Measurements from ENCODE around the gene LRMDA.

The LRMDA gene

DNA sequence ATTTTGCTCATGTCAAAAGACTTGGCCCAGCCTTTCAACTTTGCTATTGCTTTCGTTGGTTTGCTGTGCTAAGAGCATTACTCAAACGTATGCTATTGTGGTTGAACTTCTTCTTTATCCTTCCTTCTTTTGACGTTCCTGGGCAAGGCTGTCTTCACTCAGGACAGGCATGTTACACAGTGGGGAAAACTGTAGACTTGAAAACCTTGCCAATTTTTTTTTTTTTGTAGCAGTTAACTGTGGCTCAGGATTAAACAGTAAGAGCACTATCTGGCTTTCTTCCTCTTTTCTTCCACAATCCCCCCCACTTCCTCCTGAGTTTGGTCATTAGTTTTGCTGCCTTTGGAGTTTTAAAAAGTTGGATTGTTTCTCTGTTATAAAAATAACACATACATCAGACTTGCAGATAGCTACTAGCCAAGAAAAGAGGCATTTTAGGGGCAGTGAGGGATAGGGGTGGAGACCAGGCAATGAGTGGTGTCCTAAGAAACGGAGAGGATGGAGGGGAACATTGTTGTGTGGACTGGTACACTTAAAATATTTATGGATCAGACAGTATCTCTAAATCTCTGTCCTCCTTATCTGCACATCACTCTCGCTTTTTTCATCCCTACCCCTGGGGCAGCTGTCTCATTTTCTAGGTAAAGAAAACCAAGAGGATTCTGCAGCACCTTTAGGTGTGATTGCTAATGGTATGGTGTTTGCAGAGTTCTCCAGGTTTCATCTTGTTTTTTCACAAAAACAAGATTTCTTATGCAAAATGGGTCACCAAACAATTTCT lies 181.7 kb downstream of the LRMDA start:
- Histone ChIP-seq H3K23ac (ENCODE audit: low read length) (no peak overlapping the region), H3K4ac (ENCODE audit: low read depth, low read length) (no peak overlapping the region), H2BK120ac (ENCODE audit: low read depth, low read length) (no peak overlapping the region), H3K18ac (ENCODE audit: low read length) (no peak overlapping the region), H4K8ac (ENCODE audit: low read depth, low read length) (no peak overlapping the region), H3K9ac (ENCODE audit: low read length) (no peak overlapping the region), H3K27me3 (ENCODE audit: insufficient read depth, low read length, poor library complexity) (no peaks in the 10 kb centered on the region), H3K36me3 (ENCODE audit: control insufficient read depth, insufficient read depth, low read length) (no peaks in the 10 kb centered on the region), H3K4me3 (ENCODE audit: low read length) (no peak overlapping the region), H4K5ac (ENCODE audit: low read length) (no peak overlapping the region), H3K4me2 (ENCODE audit: low read length) (no peak overlapping the region), H3K79me2 (ENCODE audit: control insufficient read depth, insufficient read depth, low read length) (no peaks in the 10 kb centered on the region), H2AK5ac (ENCODE audit: low read length) (no peak overlapping the region), H2BK5ac (ENCODE audit: low read length) (no peak overlapping the region), H3K56ac (ENCODE audit: low read length) (no peak overlapping the region), H3K79me1 (ENCODE audit: low read length) (no peaks in the 10 kb centered on the region), H3K4me1 (ENCODE audit: control insufficient read depth, low read depth, low read length) (no peaks in the 10 kb centered on the region), H3K27ac (ENCODE audit: low read depth, low read length) (no peak overlapping the region), H2BK15ac (replicated peaks; ENCODE audit: low read depth) (no peak overlapping the region)
- no CpG with 5 or more reads among the region's 5 CpGs for WGBS (ENCODE audit: extremely low coverage, insufficient coverage, low lambda C conversion rate)
- no peak for DNase-seq

DNA sequence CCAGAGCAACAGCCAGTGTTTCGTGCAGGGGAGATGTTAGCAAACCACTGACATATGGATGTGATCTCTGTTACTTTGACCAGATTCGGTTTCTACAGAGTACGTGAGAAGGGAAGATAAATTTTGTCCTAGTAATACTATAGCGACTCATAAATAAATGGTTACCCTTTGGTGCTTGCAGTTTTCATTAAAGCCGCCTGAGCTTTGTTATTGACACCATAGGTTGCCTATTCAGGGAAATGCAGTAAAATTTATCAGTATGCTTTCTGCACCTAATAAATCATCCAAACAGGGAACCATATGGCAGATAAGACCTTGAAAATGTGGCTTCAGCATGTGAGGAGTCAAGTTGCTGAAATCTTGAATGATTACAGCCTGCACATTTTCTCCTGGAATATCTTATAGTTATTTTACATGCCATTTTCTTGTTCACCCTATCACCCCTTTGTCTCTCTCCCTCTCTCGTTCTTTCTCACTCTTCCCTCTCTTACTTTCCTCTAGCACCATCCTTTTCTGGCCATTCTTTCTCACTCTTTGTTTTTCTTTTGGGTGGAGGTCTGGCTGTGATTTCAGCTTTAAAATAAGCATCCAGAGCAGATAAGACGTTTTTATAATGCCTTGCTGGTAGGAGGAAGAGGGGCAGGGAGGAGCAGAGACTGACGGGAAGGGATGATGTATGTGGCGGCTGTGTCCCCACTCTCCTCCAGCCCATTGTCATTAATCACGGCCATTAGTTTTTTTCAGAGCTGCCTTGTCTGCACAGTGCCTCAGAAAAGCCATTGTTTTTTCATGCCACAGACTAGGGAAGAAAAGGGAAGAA lies 182.5 kb downstream of the LRMDA start:
- Histone ChIP-seq H2BK15ac (replicated peaks; ENCODE audit: low read depth) (no peak overlapping the region), H3K9ac (ENCODE audit: low read length) (no peak overlapping the region), H3K4me3 (ENCODE audit: low read length) (no peak overlapping the region), H3K79me2 (ENCODE audit: control insufficient read depth, insufficient read depth, low read length) (no peaks in the 10 kb centered on the region), H2BK120ac (ENCODE audit: low read depth, low read length) (no peak overlapping the region), H4K5ac (ENCODE audit: low read length) (no peak overlapping the region), H3K23ac (ENCODE audit: low read length) (no peak overlapping the region), H3K79me1 (ENCODE audit: low read length) (no peaks in the 10 kb centered on the region), H3K27ac (ENCODE audit: low read depth, low read length) (no peak overlapping the region), H3K18ac (ENCODE audit: low read length) (no peak overlapping the region), H3K36me3 (ENCODE audit: control insufficient read depth, insufficient read depth, low read length) (no peaks in the 10 kb centered on the region), H2AK5ac (ENCODE audit: low read length) (no peak overlapping the region), H4K8ac (ENCODE audit: low read depth, low read length) (no peak overlapping the region), H2BK5ac (ENCODE audit: low read length) (no peak overlapping the region), H3K4me1 (ENCODE audit: control insufficient read depth, low read depth, low read length) (no peaks in the 10 kb centered on the region), H3K4me2 (ENCODE audit: low read length) (no peak overlapping the region), H3K27me3 (ENCODE audit: insufficient read depth, low read length, poor library complexity) (no peaks in the 10 kb centered on the region), H3K56ac (ENCODE audit: low read length) (no peak overlapping the region), H3K4ac (ENCODE audit: low read depth, low read length) (no peak overlapping the region)
- no peak for DNase-seq
- WGBS (ENCODE audit: extremely low coverage, insufficient coverage, low lambda C conversion rate): no CpG with 5 or more reads among the region's 10 CpGs

DNA sequence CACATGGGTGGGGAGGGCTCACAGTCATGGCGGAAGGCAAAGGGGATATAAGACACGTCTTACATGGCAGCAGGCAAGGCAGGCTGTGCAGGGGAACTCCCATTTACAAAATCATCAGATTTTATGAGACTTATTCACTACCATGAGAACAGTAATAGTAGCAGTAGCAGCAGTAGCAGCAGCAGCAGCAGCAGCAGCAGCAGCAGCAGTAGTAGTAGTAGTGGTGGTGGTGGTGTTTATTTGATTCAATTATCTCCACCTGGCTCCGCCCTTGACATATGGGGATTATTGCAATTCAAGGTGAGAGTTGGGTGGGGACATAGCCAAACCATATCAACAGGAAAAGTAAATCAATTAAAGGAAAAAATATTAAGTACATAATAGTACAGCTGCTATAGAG lies 184.7 kb downstream of the LRMDA start:
- Histone ChIP-seq H3K56ac (ENCODE audit: low read length) (no peak overlapping the region), H3K79me2 (ENCODE audit: control insufficient read depth, insufficient read depth, low read length) (no peaks in the 10 kb centered on the region), H3K27ac (ENCODE audit: low read depth, low read length) (no peak overlapping the region), H3K4ac (ENCODE audit: low read depth, low read length) (no peak overlapping the region), H3K18ac (ENCODE audit: low read length) (no peak overlapping the region), H3K27me3 (ENCODE audit: insufficient read depth, low read length, poor library complexity) (no peaks in the 10 kb centered on the region), H2BK120ac (ENCODE audit: low read depth, low read length) (no peak overlapping the region), H3K36me3 (ENCODE audit: control insufficient read depth, insufficient read depth, low read length) (no peaks in the 10 kb centered on the region), H2BK15ac (replicated peaks; ENCODE audit: low read depth) (no peak overlapping the region), H3K79me1 (ENCODE audit: low read length) (no peaks in the 10 kb centered on the region), H3K4me1 (ENCODE audit: control insufficient read depth, low read depth, low read length) (no peaks in the 10 kb centered on the region), H3K4me3 (ENCODE audit: low read length) (no peak overlapping the region), H2AK5ac (ENCODE audit: low read length) (no peak overlapping the region), H4K8ac (ENCODE audit: low read depth, low read length) (no peak overlapping the region), H4K5ac (ENCODE audit: low read length) (no peak overlapping the region), H3K23ac (ENCODE audit: low read length) (no peak overlapping the region), H2BK5ac (ENCODE audit: low read length) (no peak overlapping the region), H3K4me2 (ENCODE audit: low read length) (no peak overlapping the region), H3K9ac (ENCODE audit: low read length) (no peak overlapping the region)
- DNase-seq: no peak
- WGBS (ENCODE audit: extremely low coverage, insufficient coverage, low lambda C conversion rate): no CpG with 5 or more reads among the region's 3 CpGs

DNA sequence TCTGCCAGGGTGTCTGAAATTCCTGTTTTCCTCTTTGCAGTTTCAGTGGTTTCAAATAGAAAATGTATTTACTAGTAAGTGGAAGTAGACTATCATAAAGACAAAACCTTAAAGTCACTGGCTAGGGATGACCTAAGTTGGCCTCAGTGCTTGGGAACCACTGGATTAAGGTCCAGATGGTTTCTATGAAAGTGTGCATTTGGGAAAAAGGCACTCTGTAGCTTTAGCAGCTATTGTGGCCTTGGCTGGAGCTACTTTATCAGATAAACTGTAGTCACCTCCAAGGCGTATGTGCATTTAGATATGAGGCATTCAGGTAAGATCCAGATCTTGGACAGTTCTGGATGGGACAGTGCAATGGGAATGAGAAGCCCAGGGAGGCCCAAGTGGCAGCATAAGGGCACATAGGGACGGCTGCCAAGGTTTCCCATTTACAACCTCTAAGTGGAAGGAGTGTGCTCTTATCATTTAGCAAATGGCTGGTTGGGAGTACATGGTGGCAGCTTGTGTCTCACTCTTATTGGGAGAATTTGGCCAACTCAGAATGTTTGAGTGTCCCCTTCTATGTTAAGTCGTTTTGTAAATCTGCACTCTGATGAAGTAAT lies 185.6 kb downstream of the LRMDA start:
- Histone ChIP-seq H2BK5ac (ENCODE audit: low read length) (no peak overlapping the region), H3K4me3 (ENCODE audit: low read length) (no peak overlapping the region), H3K36me3 (ENCODE audit: control insufficient read depth, insufficient read depth, low read length) (no peaks in the 10 kb centered on the region), H3K79me2 (ENCODE audit: control insufficient read depth, insufficient read depth, low read length) (no peaks in the 10 kb centered on the region), H4K5ac (ENCODE audit: low read length) (no peak overlapping the region), H4K8ac (ENCODE audit: low read depth, low read length) (no peak overlapping the region), H3K23ac (ENCODE audit: low read length) (no peak overlapping the region), H3K18ac (ENCODE audit: low read length) (no peak overlapping the region), H3K4me1 (ENCODE audit: control insufficient read depth, low read depth, low read length) (no peaks in the 10 kb centered on the region), H3K9ac (ENCODE audit: low read length) (no peak overlapping the region), H2AK5ac (ENCODE audit: low read length) (no peak overlapping the region), H3K4ac (ENCODE audit: low read depth, low read length) (no peak overlapping the region), H2BK15ac (replicated peaks; ENCODE audit: low read depth) (no peak overlapping the region), H3K27me3 (ENCODE audit: insufficient read depth, low read length, poor library complexity) (no peaks in the 10 kb centered on the region), H2BK120ac (ENCODE audit: low read depth, low read length) (no peak overlapping the region), H3K56ac (ENCODE audit: low read length) (no peak overlapping the region), H3K4me2 (ENCODE audit: low read length) (no peak overlapping the region), H3K79me1 (ENCODE audit: low read length) (no peaks in the 10 kb centered on the region), H3K27ac (ENCODE audit: low read depth, low read length) (no peak overlapping the region)
- WGBS (ENCODE audit: extremely low coverage, insufficient coverage, low lambda C conversion rate): no CpG with 5 or more reads among the region's 3 CpGs
- no peak for DNase-seq

DNA sequence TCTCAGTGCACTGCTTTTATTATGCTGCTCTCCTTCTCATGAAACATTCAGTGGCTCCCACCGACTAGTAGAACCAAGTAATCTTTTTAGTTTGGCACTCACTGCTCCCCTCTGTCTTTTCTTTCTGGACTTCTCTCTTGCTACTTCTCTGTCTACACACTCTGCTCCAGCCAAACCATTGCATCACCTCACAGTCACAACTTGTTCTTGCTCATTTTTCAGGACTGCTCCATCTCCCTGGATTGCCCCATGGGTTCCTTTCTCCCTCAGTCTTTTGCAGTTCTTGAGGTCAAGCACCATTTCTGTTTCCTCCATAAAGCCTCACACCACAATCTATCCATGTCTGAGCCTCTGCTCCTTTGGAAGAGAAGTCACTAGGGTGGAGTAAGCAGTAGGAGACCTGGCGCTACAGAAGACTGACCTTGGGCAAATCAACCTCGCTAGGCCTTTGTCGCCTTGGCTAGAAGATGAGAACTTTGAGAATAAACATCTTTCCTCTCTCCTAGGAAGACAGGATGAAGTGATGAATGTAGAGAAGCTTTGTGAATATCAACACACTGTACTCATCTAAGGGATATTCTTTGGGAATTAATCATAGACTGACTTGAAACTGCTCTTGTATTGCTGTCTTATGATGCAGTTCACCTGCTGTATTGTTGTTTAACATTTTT lies 186.2 kb downstream of the LRMDA start:
- no peaks in the 10 kb centered on the region for H3K4me1 ChIP-seq (ENCODE audit: control insufficient read depth, low read depth, low read length)

More for the DNA sequence above, 186.2 kb downstream of the LRMDA start:
- Histone ChIP-seq H4K8ac (ENCODE audit: low read depth, low read length) (no peak overlapping the region), H3K79me2 (ENCODE audit: control insufficient read depth, insufficient read depth, low read length) (no peaks in the 10 kb centered on the region), H4K5ac (ENCODE audit: low read length) (no peak overlapping the region), H3K23ac (ENCODE audit: low read length) (no peak overlapping the region), H3K4ac (ENCODE audit: low read depth, low read length) (no peak overlapping the region), H3K4me3 (ENCODE audit: low read length) (no peak overlapping the region), H3K27me3 (ENCODE audit: insufficient read depth, low read length, poor library complexity) (no peaks in the 10 kb centered on the region), H3K36me3 (ENCODE audit: control insufficient read depth, insufficient read depth, low read length) (no peaks in the 10 kb centered on the region), H2BK120ac (ENCODE audit: low read depth, low read length) (no peak overlapping the region), H2BK15ac (replicated peaks; ENCODE audit: low read depth) (no peak overlapping the region), H3K9ac (ENCODE audit: low read length) (no peak overlapping the region), H2AK5ac (ENCODE audit: low read length) (no peak overlapping the region), H3K4me2 (ENCODE audit: low read length) (no peak overlapping the region), H3K56ac (ENCODE audit: low read length) (no peak overlapping the region), H2BK5ac (ENCODE audit: low read length) (no peak overlapping the region), H3K18ac (ENCODE audit: low read length) (no peak overlapping the region), H3K27ac (ENCODE audit: low read depth, low read length) (no peak overlapping the region), H3K79me1 (ENCODE audit: low read length) (no peaks in the 10 kb centered on the region)
- WGBS (ENCODE audit: extremely low coverage, insufficient coverage, low lambda C conversion rate): no CpG with 5 or more reads among the region's 4 CpGs
- DNase-seq: no peak
